NB4 (cell line): Measurements from ENCODE around the gene DPEP2.

Experiments
- DNase-seq: peaks from one replicate; pipeline ENCODE4 v3.0.0; 2010; ENCODE audit warnings: low read depth
- H3K4me3 ChIP-seq: one replicate; pipeline ENCODE4 v1.5.1; 2011; ENCODE audit warnings: mild to moderate bottlenecking, low read depth, low read length, moderate library complexity
- CTCF ChIP-seq: IDR thresholded peaks from one replicate; pipeline ENCODE4 v1.5.1; 2012; ENCODE audit warnings: low read depth, low read length
- MAX ChIP-seq: IDR thresholded peaks from 2 replicates; pipeline ENCODE4 v1.6.1; 2011; ENCODE audit warnings: low read depth, low read length
- MYC ChIP-seq: IDR thresholded peaks from 2 replicates; pipeline ENCODE4 v1.6.1; 2011; ENCODE audit warnings: low read depth, low read length
- POLR2A ChIP-seq: IDR thresholded peaks from 2 replicates; pipeline ENCODE4 v1.6.1; 2011; ENCODE audit warnings: mild to moderate bottlenecking; ENCODE audit not compliant: insufficient read length; ENCODE audit errors: extremely low read depth

Gene DPEP2

GRCh38 chr16:67949645-67950044 is 49.6 kb downstream of the DPEP2 start:
- no peak overlapping the region for H3K4me3 ChIP-seq
- DNase-seq, result no peak
- no peak for TF ChIP-seq CTCF
- no peak for TF ChIP-seq MYC
- TF ChIP-seq MAX, result no peak
- TF ChIP-seq POLR2A, result no peak

GRCh38 chr16:67948015-67948414 is 51.3 kb downstream of the DPEP2 start:
- H3K4me3 ChIP-seq, result no peak overlapping the region
- DNase-seq, result no peak
- TF ChIP-seq CTCF (no peak), POLR2A (no peak), MAX (no peak), MYC (no peak)

- no peak for DNase-seq
- no peak overlapping the region for H3K4me3 ChIP-seq
- TF ChIP-seq CTCF, result no peak
- TF ChIP-seq MYC, result no peak
These were observed 52.2 kb downstream of the DPEP2 start for GRCh38 chr16:67946966-67947558.

GRCh38 chr16:67946128-67946569 is 53.1 kb downstream of the DPEP2 start:
- no peak overlapping the region for H3K4me3 ChIP-seq
- TF ChIP-seq CTCF (no peak), MAX (no peak), MYC (no peak), POLR2A (no peak)
- DNase-seq, result no peak

- no peak overlapping the region for H3K4me3 ChIP-seq
- no peak for TF ChIP-seq MAX
- no peak for TF ChIP-seq CTCF
- TF ChIP-seq MYC, result no peak
- TF ChIP-seq POLR2A, result no peak
- DNase-seq, result no peak
These were observed 53.8 kb downstream of the DPEP2 start for GRCh38 chr16:67945392-67945933.
